Measurements from ENCODE around the gene DAPK1.

Gene DAPK1

GRCh38 chr9:87592554-87593358 is 95.1 kb downstream of the DAPK1 start:
- peak; percentile 95 for FAIRE-seq

GRCh38 chr9:87593359-87593980 is 95.8 kb downstream of the DAPK1 start:
- DNase-seq (ENCODE audit: low spot score) (no peak), FAIRE-seq (no peak)

More at GRCh38 chr9:87592554-87593358, 95.1 kb downstream of the DAPK1 start:
- DNase-seq (ENCODE audit: low spot score), result peak; percentile 89

GRCh38 chr9:87594194-87594593 is 96.5 kb downstream of the DAPK1 start:
- DNase-seq (ENCODE audit: low spot score), result peak; percentile 88
- peak; percentile 85 for FAIRE-seq

- FAIRE-seq (no peak), DNase-seq (ENCODE audit: low spot score) (no peak)
Measured at GRCh38 chr9:87594662-87595061, 97.0 kb downstream of the DAPK1 start.

- DNase-seq (ENCODE audit: low spot score), result no peak
- no peak for FAIRE-seq
Measured at GRCh38 chr9:87595610-87596009, 97.9 kb downstream of the DAPK1 start.

GRCh38 chr9:87596862-87597261 is 99.2 kb downstream of the DAPK1 start:
- DNase-seq (ENCODE audit: low spot score) (no peak), FAIRE-seq (no peak)

GRCh38 chr9:87597710-87598443 is 100.2 kb downstream of the DAPK1 start:
- FAIRE-seq (no peak), DNase-seq (ENCODE audit: low spot score) (no peak)

GRCh38 chr9:87599901-87600610 is 102.4 kb downstream of the DAPK1 start:
- FAIRE-seq, result peak; percentile 97
- peak; percentile 97 for DNase-seq (ENCODE audit: low spot score)

GRCh38 chr9:87601176-87601575 is 103.5 kb downstream of the DAPK1 start:
- FAIRE-seq (no peak), DNase-seq (ENCODE audit: low spot score) (no peak)

- no peak for DNase-seq (ENCODE audit: low spot score)
- FAIRE-seq, result no peak
Measured at GRCh38 chr9:87601595-87601994, 103.9 kb downstream of the DAPK1 start.

GRCh38 chr9:87602933-87603643 is 105.4 kb downstream of the DAPK1 start:
- FAIRE-seq (no peak), DNase-seq (ENCODE audit: low spot score) (no peak)

- no peak for DNase-seq (ENCODE audit: low spot score)
- no peak for FAIRE-seq
Measured at GRCh38 chr9:87603854-87604490, 106.3 kb downstream of the DAPK1 start.

GRCh38 chr9:87604886-87605588 is 107.4 kb downstream of the DAPK1 start:
- no peak for FAIRE-seq

GRCh38 chr9:87605676-87606075 is 108.0 kb downstream of the DAPK1 start:
- FAIRE-seq, result no peak
- DNase-seq (ENCODE audit: low spot score), result no peak

More at GRCh38 chr9:87604886-87605588, 107.4 kb downstream of the DAPK1 start:
- no peak for DNase-seq (ENCODE audit: low spot score)

- DNase-seq (ENCODE audit: low spot score), result no peak
- no peak for FAIRE-seq
Measured at GRCh38 chr9:87606841-87607521, 109.3 kb downstream of the DAPK1 start.

GRCh38 chr9:87607859-87608258 is 110.2 kb downstream of the DAPK1 start:
- DNase-seq (ENCODE audit: low spot score) (no peak), FAIRE-seq (no peak)

- FAIRE-seq, result no peak
- DNase-seq (ENCODE audit: low spot score), result no peak
Measured at GRCh38 chr9:87609002-87609401, 111.3 kb downstream of the DAPK1 start.

- FAIRE-seq (no peak), DNase-seq (ENCODE audit: low spot score) (no peak)
Measured at GRCh38 chr9:87609486-87609885, 111.8 kb downstream of the DAPK1 start.

Data from RCC 7860 (cell line).